Upper lobe of right lung (tissue), 1 donor: ENCODE measurements around the gene STOML3. TPM values are rescaled to one million over a fixed set of nuclear protein-coding genes. Genes with fewer than 3 reads are reported as not detected.

Experiments
- ATAC-seq: fragments of 200-7000 bp; cut with Tn5 transposase; one replicate; pipeline ENCODE4 v1.9.1; 2020; ENCODE audit warnings: mild to moderate bottlenecking, moderate library complexity
- DNase-seq: peaks from one replicate; pipeline ENCODE4 v3.0.0-alpha.2; 2020
- H3K27ac ChIP-seq: fragments of 200-600 bp; one replicate; pipeline ENCODE4 v1.8.0; 2022
- H3K27me3 ChIP-seq: fragments of 200-600 bp; one replicate; pipeline ENCODE4 v1.8.0; 2022; ENCODE audit warnings: mild to moderate bottlenecking
- H3K36me3 ChIP-seq: fragments of 200-600 bp; one replicate; pipeline ENCODE4 v1.8.0; 2022
- H3K4me1 ChIP-seq: fragments of 200-600 bp; one replicate; pipeline ENCODE4 v1.8.0; 2022
- H3K4me3 ChIP-seq: fragments of 200-600 bp; one replicate; pipeline ENCODE4 v1.8.0; 2022; ENCODE audit warnings: mild to moderate bottlenecking
- H3K9me3 ChIP-seq: fragments of 200-600 bp; one replicate; pipeline ENCODE4 v1.8.0; 2022
- CTCF ChIP-seq: fragments of 200-600 bp; IDR thresholded peaks from one replicate; pipeline ENCODE4 v1.8.0; 2022; ENCODE audit warnings: antibody characterized with exemption
- intact Hi-C: fragments of 100-400 bp; cut with DNase I; formaldehyde crosslinking; loops from one replicate; pipeline ENCODE4 v1.11.0; 2022
- total RNA-seq: library from RNA; stranded (reverse); fragmentation: NEBNext Ultra II Directional; extraction: Animal tissue kit (Norgen Biotek cat#: 25700); gene quantifications from one replicate; pipeline ENCODE4 v1.2.1, GENCODE V29; 2021
- donor health status: DM: no; HTN: yes; CAD: no; lungs with severe emphysema.

Gene STOML3
- total RNA-seq, 1 donor from 2014 or later: not detected

- Histone ChIP-seq H3K9me3 (no peaks in the 10 kb centered on the region), H3K4me3 (no peak overlapping the region), H3K27ac (no peak overlapping the region), H3K36me3 (no peaks in the 10 kb centered on the region), H3K4me1 (no peaks in the 10 kb centered on the region), H3K27me3 (no peaks in the 10 kb centered on the region)
- intact Hi-C loops: no loop called here
- no peak for TF ChIP-seq CTCF
- ATAC-seq (no peak), DNase-seq (no peak)
These were observed 9.9 kb downstream of the STOML3 start for GRCh38 chr13:38980750-38981078.

- intact Hi-C loops: no loop called here
- no peak for ATAC-seq
- H3K9me3 ChIP-seq: no peaks in the 10 kb centered on the region
- H3K36me3 ChIP-seq: no peaks in the 10 kb centered on the region
- no peak overlapping the region for H3K27ac ChIP-seq
- no peak overlapping the region for H3K4me3 ChIP-seq
- no peak for DNase-seq
- no peaks in the 10 kb centered on the region for H3K27me3 ChIP-seq
- H3K4me1 ChIP-seq: no peaks in the 10 kb centered on the region
- TF ChIP-seq CTCF: no peak
These were observed 10.5 kb downstream of the STOML3 start for GRCh38 chr13:38979891-38980749.

- DNase-seq: no peak
- no peaks in the 10 kb centered on the region for H3K36me3 ChIP-seq
- intact Hi-C loops: no loop called here
- H3K27me3 ChIP-seq: no peaks in the 10 kb centered on the region
- H3K9me3 ChIP-seq: no peaks in the 10 kb centered on the region
- H3K4me3 ChIP-seq: no peak overlapping the region
- H3K27ac ChIP-seq: no peak overlapping the region
- no peak for ATAC-seq
- TF ChIP-seq CTCF: no peak
- H3K4me1 ChIP-seq: no peaks in the 10 kb centered on the region
These were observed 20.1 kb downstream of the STOML3 start for GRCh38 chr13:38970380-38971051.

GRCh38 chr13:38969187-38969586 lies 21.4 kb downstream of the STOML3 start:
- H3K4me1 ChIP-seq: no peaks in the 10 kb centered on the region
- TF ChIP-seq CTCF: no peak
- H3K27ac ChIP-seq: no peak overlapping the region
- DNase-seq (no peak), ATAC-seq (no peak)
- intact Hi-C loops: no loop called here
- no peaks in the 10 kb centered on the region for H3K27me3 ChIP-seq
- no peak overlapping the region for H3K4me3 ChIP-seq
- no peaks in the 10 kb centered on the region for H3K36me3 ChIP-seq
- no peaks in the 10 kb centered on the region for H3K9me3 ChIP-seq

- intact Hi-C loops: no loop called here
- H3K4me1 ChIP-seq: no peaks in the 10 kb centered on the region
- no peak for TF ChIP-seq CTCF
- DNase-seq (no peak), ATAC-seq (no peak)
- H3K9me3 ChIP-seq: no peaks in the 10 kb centered on the region
- no peaks in the 10 kb centered on the region for H3K36me3 ChIP-seq
- H3K27me3 ChIP-seq: no peaks in the 10 kb centered on the region
- no peak overlapping the region for H3K27ac ChIP-seq
- H3K4me3 ChIP-seq: no peak overlapping the region
These were observed 23.2 kb downstream of the STOML3 start for GRCh38 chr13:38967446-38967845.
